HG03135 (cell line): ENCODE data around the gene TTLL5.

Experiments
- ATAC-seq: cut with Tn5 transposase; IDR thresholded peaks from one replicate; pipeline ENCODE4 v1.9.1; 2021; ENCODE audit warnings: mild to moderate bottlenecking, moderate library complexity; ENCODE audit not compliant: unreplicated experiment

TTLL5 gene

GRCh38 chr14:75660630-75661498 is at the start of gene TTLL5, which contains the start of gene ERG28:
Gene TTLL5, plus strand, starts transcription at chr14:75661246. Its CDS starts 1,904 bp downstream, at chr14:75663150.
Gene ERG28, minus strand, starts transcription at chr14:75660876. Its CDS starts 3,374 bp downstream, at chr14:75657502.
- peak; percentile 97 for ATAC-seq

- ATAC-seq = no peak
Measured at GRCh38 chr14:75612157-75612556, 48.9 kb upstream of the TTLL5 start.

- ATAC-seq = no peak
Measured at GRCh38 chr14:75614179-75614578, 46.9 kb upstream of the TTLL5 start.

GRCh38 chr14:75615200-75615599 is 45.8 kb upstream of the TTLL5 start:
- ATAC-seq = no peak

GRCh38 chr14:75619548-75619947 is 41.5 kb upstream of the TTLL5 start:
- no peak for ATAC-seq

- ATAC-seq = no peak
Measured at GRCh38 chr14:75625034-75625433, 36.0 kb upstream of the TTLL5 start.

GRCh38 chr14:75626396-75626795 is 34.6 kb upstream of the TTLL5 start:
- no peak for ATAC-seq

GRCh38 chr14:75626863-75627262 is 34.2 kb upstream of the TTLL5 start:
- ATAC-seq = no peak

- no peak for ATAC-seq
Measured at GRCh38 chr14:75627406-75627805, 33.6 kb upstream of the TTLL5 start.

GRCh38 chr14:75628816-75629215 is 32.2 kb upstream of the TTLL5 start:
- ATAC-seq = no peak

GRCh38 chr14:75630695-75631452 is 30.2 kb upstream of the TTLL5 start:
- no peak for ATAC-seq

- ATAC-seq = no peak
Measured at GRCh38 chr14:75631453-75631831, 29.6 kb upstream of the TTLL5 start.

- no peak for ATAC-seq
Measured at GRCh38 chr14:75634848-75635247, 26.2 kb upstream of the TTLL5 start.

- ATAC-seq = no peak
Measured at GRCh38 chr14:75636100-75636692, 24.9 kb upstream of the TTLL5 start.

GRCh38 chr14:75640876-75641275 is 20.2 kb upstream of the TTLL5 start:
- ATAC-seq = no peak

GRCh38 chr14:75643985-75644384 is 17.1 kb upstream of the TTLL5 start:
- no peak for ATAC-seq

GRCh38 chr14:75645056-75645455 is 16.0 kb upstream of the TTLL5 start:
- ATAC-seq = no peak

GRCh38 chr14:75646762-75647161 is 14.3 kb upstream of the TTLL5 start:
- ATAC-seq = no peak

- ATAC-seq = no peak
Measured at GRCh38 chr14:75647640-75648039, 13.4 kb upstream of the TTLL5 start.

- ATAC-seq = no peak
Measured at GRCh38 chr14:75648066-75648838, 12.8 kb upstream of the TTLL5 start.

GRCh38 chr14:75649337-75649736 is 11.7 kb upstream of the TTLL5 start:
- ATAC-seq = no peak
